Loucy (cell line): ENCODE results near the gene CADM2.

ENCODE experiments used
- H2AFZ ChIP-seq: fragments of 200-600 bp; sonication (generic); 2 replicates; pipeline ENCODE4 v1.6.0; 2016; ENCODE audit warnings: antibody characterized with exemption, mild to moderate bottlenecking, low read length, moderate library complexity
- H3F3A ChIP-seq: fragments of 200-600 bp; 2 replicates; pipeline ENCODE4 v1.6.0; 2016; ENCODE audit warnings: antibody characterized with exemption, low read depth, mild to moderate bottlenecking
- H3K27me3 ChIP-seq: fragments of 200-600 bp; sonication (generic); 2 replicates; pipeline ENCODE4 v1.6.1; 2014; ENCODE audit warnings: low read length, mild to moderate bottlenecking; ENCODE audit not compliant: insufficient read depth, poor library complexity, severe bottlenecking
- H3K36me3 ChIP-seq: fragments of 200-600 bp; sonication (generic); 2 replicates; pipeline ENCODE4 v1.6.1; 2016; ENCODE audit warnings: low read length; ENCODE audit not compliant: insufficient read depth
- H3K4me1 ChIP-seq: fragments of 200-600 bp; sonication (generic); 2 replicates; pipeline ENCODE4 v1.5.1; 2014; ENCODE audit warnings: low read length, mild to moderate bottlenecking; ENCODE audit not compliant: insufficient read depth, poor library complexity, severe bottlenecking
- H3K4me2 ChIP-seq: fragments of 200-600 bp; sonication (generic); 2 replicates; pipeline ENCODE4 v1.6.0; 2014; ENCODE audit warnings: antibody characterized with exemption, low read length, low read depth, mild to moderate bottlenecking; ENCODE audit not compliant: poor library complexity, severe bottlenecking
- H3K4me3 ChIP-seq: fragments of 200-600 bp; sonication (generic); 2 replicates; pipeline ENCODE4 v1.5.1; 2014; ENCODE audit warnings: low read length, mild to moderate bottlenecking, mixed read lengths; ENCODE audit not compliant: poor library complexity, severe bottlenecking
- H3K79me2 ChIP-seq: fragments of 200-600 bp; sonication (generic); 2 replicates; pipeline ENCODE4 v1.6.1; 2014; ENCODE audit warnings: low read length; ENCODE audit not compliant: insufficient read depth
- H3K9ac ChIP-seq: fragments of 200-600 bp; sonication (generic); 2 replicates; pipeline ENCODE4 v1.6.0; 2014; ENCODE audit warnings: mild to moderate bottlenecking, low read depth, low read length, moderate library complexity; ENCODE audit not compliant: poor library complexity, severe bottlenecking
- H3K9me2 ChIP-seq: fragments of 200-600 bp; sonication (generic); replicated peaks from 2 replicates; pipeline ENCODE4 v1.6.1; 2016; ENCODE audit warnings: low read depth, low read length, mixed read lengths
- H3K9me3 ChIP-seq: fragments of 200-600 bp; sonication (generic); 2 replicates; pipeline ENCODE4 v1.6.1; 2014; ENCODE audit warnings: mild to moderate bottlenecking, antibody characterized with exemption, low read length, low read depth; ENCODE audit not compliant: insufficient read depth
- H4K20me1 ChIP-seq: fragments of 200-600 bp; sonication (generic); 2 replicates; pipeline ENCODE4 v1.6.0; 2014; ENCODE audit warnings: antibody characterized with exemption, low read length, mild to moderate bottlenecking; ENCODE audit not compliant: insufficient read depth, poor library complexity, severe bottlenecking
- EZH2phosphoT487 ChIP-seq: fragments of 200-600 bp; IDR thresholded peaks from 2 replicates; pipeline ENCODE4 v1.6.1; 2018; ENCODE audit warnings: antibody characterized with exemption, mild to moderate bottlenecking, moderate library complexity, borderline replicate concordance
- TF ChIP-seq, protein P1 (sequence below): fragments of 200-600 bp; sonication (generic); conservative IDR thresholded peaks from 2 replicates; pipeline ENCODE4 v1.5.1; 2014; ENCODE audit warnings: mild to moderate bottlenecking, antibody characterized with exemption, low read length

The CADM2 gene

DNA sequence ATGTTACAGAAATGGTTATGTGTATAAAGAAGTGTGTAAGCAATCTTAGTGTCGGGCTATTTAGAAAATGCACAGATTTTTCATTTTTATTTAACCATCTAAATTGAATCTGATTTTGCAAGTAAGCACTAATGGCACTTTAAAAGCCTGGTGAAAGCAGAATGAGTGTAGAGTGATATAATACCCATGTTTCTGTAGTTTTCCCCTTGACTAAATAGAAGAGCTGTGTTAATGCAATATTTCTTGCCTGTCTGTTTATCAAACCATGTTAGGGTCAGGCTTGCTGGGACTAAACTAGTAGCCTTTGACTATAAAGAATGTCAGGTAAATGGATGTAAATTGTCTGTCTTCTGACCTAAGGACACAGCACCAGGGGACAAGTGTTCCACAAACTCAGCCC, 714.0 kb downstream of the CADM2 start:
- TF ChIP-seq, protein P1, sequence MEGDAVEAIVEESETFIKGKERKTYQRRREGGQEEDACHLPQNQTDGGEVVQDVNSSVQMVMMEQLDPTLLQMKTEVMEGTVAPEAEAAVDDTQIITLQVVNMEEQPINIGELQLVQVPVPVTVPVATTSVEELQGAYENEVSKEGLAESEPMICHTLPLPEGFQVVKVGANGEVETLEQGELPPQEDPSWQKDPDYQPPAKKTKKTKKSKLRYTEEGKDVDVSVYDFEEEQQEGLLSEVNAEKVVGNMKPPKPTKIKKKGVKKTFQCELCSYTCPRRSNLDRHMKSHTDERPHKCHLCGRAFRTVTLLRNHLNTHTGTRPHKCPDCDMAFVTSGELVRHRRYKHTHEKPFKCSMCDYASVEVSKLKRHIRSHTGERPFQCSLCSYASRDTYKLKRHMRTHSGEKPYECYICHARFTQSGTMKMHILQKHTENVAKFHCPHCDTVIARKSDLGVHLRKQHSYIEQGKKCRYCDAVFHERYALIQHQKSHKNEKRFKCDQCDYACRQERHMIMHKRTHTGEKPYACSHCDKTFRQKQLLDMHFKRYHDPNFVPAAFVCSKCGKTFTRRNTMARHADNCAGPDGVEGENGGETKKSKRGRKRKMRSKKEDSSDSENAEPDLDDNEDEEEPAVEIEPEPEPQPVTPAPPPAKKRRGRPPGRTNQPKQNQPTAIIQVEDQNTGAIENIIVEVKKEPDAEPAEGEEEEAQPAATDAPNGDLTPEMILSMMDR: no peak
- TF ChIP-seq EZH2phosphoT487: no peak
- H3K9me3 ChIP-seq: no peaks in the 10 kb centered on the region
- H3K9ac ChIP-seq: no peak overlapping the region
- no peaks in the 10 kb centered on the region for H3K79me2 ChIP-seq
- no peaks in the 10 kb centered on the region for H3K36me3 ChIP-seq
- H2AFZ ChIP-seq: no peak overlapping the region
- H4K20me1 ChIP-seq: no peaks in the 10 kb centered on the region
- no peaks in the 10 kb centered on the region for H3K9me2 ChIP-seq
- no peaks in the 10 kb centered on the region for H3K27me3 ChIP-seq
- H3K4me1 ChIP-seq: no peaks in the 10 kb centered on the region
- no peak overlapping the region for H3K4me2 ChIP-seq
- H3K4me3 ChIP-seq: no peak overlapping the region
- no peaks in the 10 kb centered on the region for H3F3A ChIP-seq

DNA sequence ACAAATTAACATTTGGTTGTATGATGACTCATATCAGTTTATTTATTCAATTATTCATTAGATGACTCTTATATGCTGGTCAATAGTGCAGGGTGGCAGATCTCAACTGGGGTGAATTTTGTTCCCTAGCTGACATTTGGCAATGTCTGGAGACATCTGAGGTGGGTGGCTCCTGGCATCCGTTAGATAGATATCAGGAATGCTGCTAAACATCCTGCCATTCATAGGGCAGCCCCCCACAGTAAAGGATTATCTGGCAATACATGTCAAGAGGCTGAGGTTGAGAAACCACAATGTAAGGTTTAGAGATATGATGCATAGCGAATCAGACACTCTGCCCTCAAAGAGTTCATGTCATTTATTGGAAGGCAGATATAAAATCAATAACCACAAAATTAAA, 719.9 kb downstream of the CADM2 start:
- H4K20me1 ChIP-seq: no peaks in the 10 kb centered on the region

GRCh38 chr3:85681906-85682305, 723.1 kb downstream of the CADM2 start:
- H2AFZ ChIP-seq: no peak overlapping the region
- H3K4me2 ChIP-seq: no peak overlapping the region
- no peaks in the 10 kb centered on the region for H3K9me3 ChIP-seq
- H4K20me1 ChIP-seq: no peaks in the 10 kb centered on the region
- H3K36me3 ChIP-seq: no peaks in the 10 kb centered on the region
- no peaks in the 10 kb centered on the region for H3K4me1 ChIP-seq
- H3F3A ChIP-seq: no peaks in the 10 kb centered on the region
- TF ChIP-seq, protein P1: no peak
- no peak for TF ChIP-seq EZH2phosphoT487
- no peaks in the 10 kb centered on the region for H3K9me2 ChIP-seq
- H3K4me3 ChIP-seq: no peak overlapping the region
- H3K79me2 ChIP-seq: no peaks in the 10 kb centered on the region
- H3K27me3 ChIP-seq: no peaks in the 10 kb centered on the region
- H3K9ac ChIP-seq: no peak overlapping the region

More for the DNA sequence above, 719.9 kb downstream of the CADM2 start:
- no peaks in the 10 kb centered on the region for H3F3A ChIP-seq
- H3K36me3 ChIP-seq: no peaks in the 10 kb centered on the region
- no peak overlapping the region for H2AFZ ChIP-seq
- no peaks in the 10 kb centered on the region for H3K4me1 ChIP-seq
- H3K9me3 ChIP-seq: no peaks in the 10 kb centered on the region
- no peak overlapping the region for H3K4me2 ChIP-seq
- no peaks in the 10 kb centered on the region for H3K79me2 ChIP-seq
- H3K27me3 ChIP-seq: no peaks in the 10 kb centered on the region
- no peak overlapping the region for H3K9ac ChIP-seq
- no peaks in the 10 kb centered on the region for H3K9me2 ChIP-seq
- no peak overlapping the region for H3K4me3 ChIP-seq
- TF ChIP-seq, protein P1: no peak
- no peak for TF ChIP-seq EZH2phosphoT487
